ENCODE results near the gene LDB1.

- no peak for TF ChIP-seq CTCF (IDR thresholded peaks at IDR 0.05)
- TF ChIP-seq EP300 (IDR thresholded peaks at IDR 0.05; ENCODE audit: low read depth): no peak
- no peak for TF ChIP-seq POLR2AphosphoS5 (IDR thresholded peaks at IDR 0.05)
- TF ChIP-seq POLR2A (IDR thresholded peaks at IDR 0.05): no peak
Observed at GRCh38 chr10:102159051-102159597, 39.0 kb upstream of the LDB1 start.
